Measurements from ENCODE around the gene PSAP. TPM values are rescaled to one million over a fixed set of nuclear protein-coding genes. Genes with fewer than 3 reads are reported as not detected.

PSAP gene
- total RNA-seq, 2 experiments from 2014 or later, result 111 to 118 TPM

DNA sequence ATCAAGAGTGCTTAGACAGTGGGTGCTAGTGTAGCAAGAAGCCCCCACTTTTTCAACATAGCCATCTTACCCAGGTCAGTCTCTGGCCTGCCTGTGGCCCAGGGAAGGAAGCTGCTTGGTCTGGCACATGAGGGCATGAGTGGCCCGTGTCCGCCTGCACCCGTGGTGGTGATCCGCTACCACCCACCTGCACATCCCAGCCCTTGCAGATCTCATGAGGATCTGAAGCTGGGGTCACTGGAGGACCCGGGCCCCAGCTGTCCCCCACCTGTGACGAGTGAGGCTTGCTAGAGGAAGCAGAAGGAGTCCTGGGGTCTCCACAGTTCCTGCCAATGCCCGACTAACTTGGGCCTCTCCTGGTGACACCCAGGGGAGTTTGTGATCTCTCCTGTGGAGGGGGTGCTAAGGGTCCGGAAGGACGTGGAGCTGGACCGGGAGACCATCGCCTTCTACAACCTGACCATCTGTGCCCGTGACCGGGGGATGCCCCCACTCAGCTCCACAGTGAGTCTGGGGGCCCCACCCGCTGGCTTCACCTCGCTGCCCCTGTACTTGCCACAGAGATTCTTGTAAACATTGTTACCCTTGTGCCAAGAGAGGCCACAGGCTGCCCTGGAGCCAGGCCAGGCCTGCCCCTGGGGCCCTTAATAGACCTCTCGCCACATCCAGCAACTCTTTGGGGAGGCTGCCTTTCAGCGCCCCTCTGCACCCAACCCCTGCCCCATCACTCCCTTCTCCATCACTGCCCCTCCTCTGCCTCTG is 67.0 kb downstream of the PSAP start:
- peaks cover 8% of the 10 kb centered on the region for H3K4me1 Mint-ChIP-seq
- no peaks in the 10 kb centered on the region for H3K36me3 Mint-ChIP-seq
- CTCF ChIA-PET, result interaction anchor here (1.1 to 1.2 kb wide), 2 partner anchors 91 to 243 kb away, joined by 3 read pairs; no protein-coding TSS in a partner anchor
- DNase-seq (no peak), ATAC-seq (no peak)
- H3K27me3 Mint-ChIP-seq, result no peaks in the 10 kb centered on the region
- no peak overlapping the region for H3K27ac Mint-ChIP-seq
- no peaks in the 10 kb centered on the region for H3K9me3 Mint-ChIP-seq (ENCODE audit: low read depth)
- H3K4me3 Mint-ChIP-seq, result no peak overlapping the region

DNA sequence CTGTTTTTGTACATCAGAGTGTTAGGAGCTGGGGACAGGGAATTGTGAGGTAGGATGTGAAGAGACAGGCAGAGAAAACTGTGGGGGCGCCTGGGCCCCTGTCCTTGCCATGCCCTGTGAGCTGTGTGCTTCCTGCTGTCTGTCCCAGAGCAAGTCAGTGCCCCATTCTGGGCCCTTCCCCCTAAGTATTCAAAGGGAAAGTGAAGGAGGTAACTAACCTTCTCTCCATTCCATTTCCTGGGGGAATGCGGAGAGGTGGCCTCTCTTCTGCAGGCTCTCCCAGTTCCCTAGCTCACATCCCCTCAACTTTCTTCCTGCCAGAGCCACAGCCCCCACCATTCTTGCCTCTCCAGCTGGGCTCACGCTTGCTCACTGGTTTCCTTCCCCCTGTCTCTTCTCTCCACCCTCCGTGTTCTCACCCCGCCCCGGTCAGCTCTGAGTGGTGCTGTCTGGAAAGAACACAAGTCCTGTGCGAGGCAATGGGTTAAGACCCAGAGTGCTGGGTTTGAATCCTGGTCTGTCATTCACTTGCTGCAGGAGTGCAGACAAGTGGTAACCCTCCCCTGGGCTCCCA is 68.0 kb downstream of the PSAP start:
- DNase-seq (no peak), ATAC-seq (no peak)
- no peaks in the 10 kb centered on the region for H3K36me3 Mint-ChIP-seq
- no peak overlapping the region for H3K4me3 Mint-ChIP-seq
- CTCF ChIA-PET, result interaction anchor here (1.1 to 2.8 kb wide), 2 partner anchors 10 to 90 kb away, joined by 3 to 11 read pairs; partner anchors contain the start of gene VSIR
- H3K27ac Mint-ChIP-seq, result no peak overlapping the region
- H3K27me3 Mint-ChIP-seq, result no peaks in the 10 kb centered on the region
- no peaks in the 10 kb centered on the region for H3K9me3 Mint-ChIP-seq (ENCODE audit: low read depth)
- peaks cover 13% of the 10 kb centered on the region for H3K4me1 Mint-ChIP-seq

DNA sequence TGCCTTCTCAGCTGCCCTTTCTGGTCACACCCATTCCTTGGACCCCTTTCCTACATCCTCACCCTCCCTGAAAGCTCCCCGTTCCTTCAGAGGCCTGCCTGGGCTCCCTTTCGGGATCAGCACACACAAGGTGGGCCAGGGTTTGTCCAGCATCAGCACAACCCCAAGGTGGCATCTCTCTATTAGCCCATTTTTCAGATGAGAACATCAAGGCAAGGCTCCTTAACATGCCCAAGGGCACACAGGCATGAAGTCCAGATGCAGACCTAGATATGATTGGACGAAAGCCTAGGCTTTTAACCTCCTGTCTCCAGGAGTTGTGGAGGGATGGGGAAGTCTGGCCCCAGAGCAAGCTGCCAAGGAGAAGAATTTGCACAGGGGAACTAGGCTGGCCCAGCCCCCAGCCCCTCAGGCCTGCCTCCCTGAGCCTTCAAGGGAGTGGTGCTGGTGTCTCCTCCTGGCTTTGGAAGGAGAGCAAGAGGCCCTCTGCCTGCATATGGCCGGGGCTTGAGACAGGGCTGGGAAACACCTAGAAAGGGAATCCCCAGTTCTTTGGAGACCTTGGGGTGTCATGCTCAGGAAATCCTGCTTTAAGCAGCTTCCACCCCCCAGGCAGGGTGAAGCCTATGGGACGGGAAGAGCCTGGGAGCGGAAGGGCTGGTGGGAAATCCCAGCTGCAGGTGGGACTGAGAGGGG is 68.7 kb downstream of the PSAP start:
- Mint-ChIP-seq H3K27me3 (no peaks in the 10 kb centered on the region), H3K27ac (no peak overlapping the region), H3K36me3 (no peaks in the 10 kb centered on the region), H3K4me3 (no peak overlapping the region), H3K4me1 (peaks cover 13% of the 10 kb centered on the region), H3K9me3 (ENCODE audit: low read depth) (peaks cover 3% of the 10 kb centered on the region)
- DNase-seq, result no peak
- CTCF ChIA-PET, result interaction anchor here (1.6 to 2.8 kb wide), 2 partner anchors 9 to 85 kb away, joined by 4 to 11 read pairs; partner anchors contain the start of gene VSIR
- ATAC-seq, result no peak

DNA sequence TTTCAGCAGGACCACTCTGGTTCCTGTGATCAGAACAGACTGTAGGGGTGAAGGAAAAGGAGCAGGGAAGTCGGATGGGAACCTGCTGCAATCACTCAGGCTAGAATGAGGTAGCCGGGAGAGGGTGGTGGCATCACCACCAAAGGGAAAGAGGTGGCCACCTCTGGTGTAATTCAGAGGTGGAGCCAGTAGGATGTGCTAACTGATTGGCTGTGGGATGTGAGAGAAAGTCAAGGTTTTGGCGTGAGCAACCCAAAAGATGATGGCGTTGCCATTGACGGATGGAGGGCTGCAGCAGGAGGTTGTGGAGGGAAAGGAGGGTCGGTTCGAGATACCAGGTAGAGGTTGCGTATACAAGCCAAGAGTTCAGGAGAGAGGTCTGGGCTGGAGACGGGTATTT is 70.3 kb downstream of the PSAP start:
- ATAC-seq (no peak), DNase-seq (no peak)
- no peak overlapping the region for H3K27ac Mint-ChIP-seq
- H3K27me3 Mint-ChIP-seq, result no peaks in the 10 kb centered on the region
- no peaks in the 10 kb centered on the region for H3K36me3 Mint-ChIP-seq
- H3K4me1 Mint-ChIP-seq, result peaks cover 25% of the 10 kb centered on the region
- CTCF ChIA-PET, result interaction anchor here (1.6 to 2.8 kb wide), 2 partner anchors 8 to 83 kb away, joined by 4 to 11 read pairs; partner anchors contain the start of gene VSIR
- no peak overlapping the region for H3K4me3 Mint-ChIP-seq
- H3K9me3 Mint-ChIP-seq (ENCODE audit: low read depth), result peaks cover 3% of the 10 kb centered on the region

DNA sequence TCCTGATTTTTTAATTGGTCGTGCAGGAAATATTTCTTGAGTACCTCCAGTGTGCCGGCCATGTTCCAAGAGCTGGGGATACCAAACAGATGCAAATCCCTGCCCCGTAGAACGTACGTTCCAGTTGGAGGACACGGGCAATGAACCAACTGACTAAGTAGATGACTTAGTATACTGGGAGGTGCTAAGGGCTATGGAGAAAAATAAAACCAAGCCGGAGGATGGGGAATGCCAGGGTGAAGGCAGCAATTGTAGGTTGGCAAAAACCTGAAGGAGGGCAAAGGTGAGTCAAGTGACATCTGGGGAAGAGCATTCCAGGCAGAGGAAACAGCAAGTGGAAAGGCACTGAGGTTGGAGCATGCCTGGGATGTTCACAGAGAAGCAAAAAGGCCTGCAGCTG is 70.9 kb downstream of the PSAP start:
- no peak for ATAC-seq
- CTCF ChIA-PET, result no interaction called here
- Mint-ChIP-seq H3K36me3 (no peaks in the 10 kb centered on the region), H3K4me3 (no peak overlapping the region), H3K9me3 (ENCODE audit: low read depth) (peaks cover 3% of the 10 kb centered on the region), H3K4me1 (peaks cover 31% of the 10 kb centered on the region), H3K27ac (no peak overlapping the region), H3K27me3 (no peaks in the 10 kb centered on the region)
- DNase-seq, result no peak

DNA sequence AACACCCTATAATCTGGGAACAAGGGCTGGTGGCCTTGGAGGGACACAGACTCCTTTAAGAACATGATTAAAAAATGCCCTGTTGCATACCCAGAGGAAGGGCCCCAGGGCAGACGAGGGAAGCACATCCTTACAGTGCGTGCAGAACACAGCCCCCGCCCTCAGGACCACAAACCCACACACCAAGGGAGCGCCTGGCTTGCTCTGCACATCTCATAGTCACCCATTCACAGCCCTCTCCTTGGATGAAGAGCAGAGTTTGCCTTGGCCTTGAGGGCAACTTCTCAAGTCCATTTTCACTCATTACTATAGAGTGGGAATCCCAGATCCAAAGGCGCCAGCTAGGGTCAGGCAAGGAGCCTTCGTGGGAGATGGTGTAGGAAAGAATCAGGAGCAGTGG is 71.4 kb downstream of the PSAP start:
- Mint-ChIP-seq H3K27me3 (no peaks in the 10 kb centered on the region), H3K4me3 (no peak overlapping the region), H3K4me1 (peaks cover 35% of the 10 kb centered on the region), H3K27ac (no peak overlapping the region), H3K9me3 (ENCODE audit: low read depth) (peaks cover 3% of the 10 kb centered on the region), H3K36me3 (no peaks in the 10 kb centered on the region)
- DNase-seq (no peak), ATAC-seq (peak; percentile 38)
- CTCF ChIA-PET, result interaction anchor here (1.3 to 8.5 kb wide), 2 partner anchors 73 to 82 kb away, joined by 5 to 61 read pairs; no protein-coding TSS in a partner anchor

DNA sequence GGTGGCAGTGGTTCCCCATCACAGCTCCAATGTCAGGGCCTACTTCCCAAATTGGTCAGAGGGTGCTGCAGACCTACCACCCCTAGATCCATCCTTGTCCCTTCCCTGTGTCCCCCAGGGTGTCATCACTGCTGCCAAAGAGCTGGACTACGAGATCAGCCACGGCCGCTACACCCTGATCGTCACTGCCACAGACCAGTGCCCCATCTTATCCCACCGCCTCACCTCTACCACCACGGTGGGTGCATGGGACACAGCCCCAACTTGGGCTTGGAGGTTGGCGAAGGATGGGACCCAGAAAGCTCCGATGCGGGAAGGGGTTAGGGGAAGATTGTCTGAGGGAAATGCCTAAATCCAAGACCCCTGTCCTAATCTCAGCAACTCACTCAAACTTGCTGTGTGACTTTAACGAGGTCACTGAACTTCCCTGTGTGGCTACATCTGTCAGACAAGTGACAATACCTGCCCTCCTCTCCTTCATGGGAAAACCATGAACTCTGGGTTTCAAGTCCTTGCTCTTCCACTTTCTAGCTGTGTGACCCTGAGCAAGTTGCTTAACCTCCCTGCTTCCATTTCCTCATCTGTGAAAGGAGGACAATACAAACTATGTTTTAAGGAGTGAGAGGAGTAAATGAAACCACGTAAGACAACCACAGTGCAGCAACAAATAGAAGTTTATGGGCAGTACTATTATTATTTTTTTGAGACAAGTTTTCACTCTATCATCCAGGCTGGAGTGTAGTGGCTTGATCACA is 72.8 kb downstream of the PSAP start:
- Mint-ChIP-seq H3K4me3 (no peak overlapping the region), H3K4me1 (peaks cover 46% of the 10 kb centered on the region), H3K36me3 (no peaks in the 10 kb centered on the region), H3K9me3 (ENCODE audit: low read depth) (peaks cover 3% of the 10 kb centered on the region), H3K27me3 (no peaks in the 10 kb centered on the region), H3K27ac (no peak overlapping the region)
- no peak for ATAC-seq
- CTCF ChIA-PET, result interaction anchor here (1.0 to 8.5 kb wide), 3 partner anchors 72 to 118 kb away, joined by 3 to 61 read pairs (median 5); no protein-coding TSS in a partner anchor
- no peak for DNase-seq

DNA sequence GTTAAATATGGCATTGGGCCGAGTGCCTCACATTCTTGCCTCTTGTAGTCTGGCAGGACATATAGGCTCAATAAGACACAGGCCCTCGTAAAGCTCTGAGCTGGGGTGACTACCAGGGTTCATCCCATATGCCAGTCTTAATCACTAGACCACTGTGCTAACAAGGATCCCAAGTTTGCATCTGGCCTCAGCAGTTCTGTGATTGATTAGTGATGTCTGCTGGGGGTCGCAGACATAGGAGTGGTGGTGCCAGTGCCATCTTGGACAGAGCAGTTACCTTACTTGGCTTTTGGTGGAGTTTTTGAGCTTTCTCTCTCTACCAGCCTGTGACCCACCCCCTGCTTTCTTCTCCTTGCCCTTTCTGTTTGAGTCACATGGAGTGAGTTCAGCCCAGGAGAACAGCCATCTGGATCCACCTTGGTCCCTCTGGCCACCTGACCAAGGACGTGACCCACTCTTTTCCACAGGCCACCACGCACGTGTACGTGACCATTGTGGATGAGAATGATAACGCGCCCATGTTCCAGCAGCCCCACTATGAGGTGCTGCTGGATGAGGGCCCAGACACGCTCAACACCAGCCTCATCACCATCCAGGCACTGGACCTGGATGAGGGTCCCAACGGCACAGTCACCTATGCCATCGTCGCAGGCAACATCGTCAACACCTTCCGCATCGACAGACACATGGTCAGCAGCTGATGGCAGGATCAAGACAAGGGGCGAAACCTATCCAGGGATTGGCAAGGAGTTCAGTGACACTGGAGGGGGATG is 73.7 kb downstream of the PSAP start:
- peak overlapping the region; percentile 37 for H3K27ac Mint-ChIP-seq
- no peaks in the 10 kb centered on the region for H3K27me3 Mint-ChIP-seq
- H3K4me3 Mint-ChIP-seq, result no peak overlapping the region
- ATAC-seq, result no peak
- H3K36me3 Mint-ChIP-seq, result no peaks in the 10 kb centered on the region
- no peak for DNase-seq
- H3K4me1 Mint-ChIP-seq, result peaks cover 47% of the 10 kb centered on the region
- peaks cover 3% of the 10 kb centered on the region for H3K9me3 Mint-ChIP-seq (ENCODE audit: low read depth)
- CTCF ChIA-PET, result interaction anchor here (1.5 to 10.9 kb wide), 6 partner anchors 11 to 119 kb away, joined by 4 to 149 read pairs (median 27); no protein-coding TSS in a partner anchor

DNA sequence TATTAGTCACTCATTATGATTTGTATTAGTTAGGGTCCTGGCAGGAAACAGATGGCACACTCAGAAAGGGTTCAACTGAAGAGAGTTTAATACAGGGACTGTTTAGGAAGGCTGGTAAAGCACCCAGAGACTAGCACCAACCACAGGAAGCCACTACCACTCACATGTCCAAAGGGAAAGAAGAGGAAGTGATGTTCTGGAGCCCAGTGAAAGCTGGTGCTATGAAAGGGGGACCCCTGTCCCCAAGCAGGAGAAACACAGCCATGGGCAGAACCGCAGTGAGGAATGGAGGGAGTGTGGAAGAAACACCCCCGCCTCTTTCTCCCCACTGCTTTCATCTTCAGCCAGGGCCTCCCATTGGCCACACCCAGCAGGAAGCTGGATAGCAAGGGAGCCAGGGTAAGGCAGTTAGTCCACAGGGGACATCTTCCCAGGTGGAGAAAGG is 74.5 kb downstream of the PSAP start:
- Mint-ChIP-seq H3K9me3 (ENCODE audit: low read depth) (peaks cover 3% of the 10 kb centered on the region), H3K4me1 (peaks cover 56% of the 10 kb centered on the region), H3K27ac (no peak overlapping the region), H3K36me3 (no peaks in the 10 kb centered on the region), H3K4me3 (no peak overlapping the region), H3K27me3 (no peaks in the 10 kb centered on the region)
- CTCF ChIA-PET, result interaction anchor here (1.5 to 10.9 kb wide), 6 partner anchors 10 to 120 kb away, joined by 4 to 149 read pairs (median 27); no protein-coding TSS in a partner anchor
- DNase-seq (no peak), ATAC-seq (no peak)

DNA sequence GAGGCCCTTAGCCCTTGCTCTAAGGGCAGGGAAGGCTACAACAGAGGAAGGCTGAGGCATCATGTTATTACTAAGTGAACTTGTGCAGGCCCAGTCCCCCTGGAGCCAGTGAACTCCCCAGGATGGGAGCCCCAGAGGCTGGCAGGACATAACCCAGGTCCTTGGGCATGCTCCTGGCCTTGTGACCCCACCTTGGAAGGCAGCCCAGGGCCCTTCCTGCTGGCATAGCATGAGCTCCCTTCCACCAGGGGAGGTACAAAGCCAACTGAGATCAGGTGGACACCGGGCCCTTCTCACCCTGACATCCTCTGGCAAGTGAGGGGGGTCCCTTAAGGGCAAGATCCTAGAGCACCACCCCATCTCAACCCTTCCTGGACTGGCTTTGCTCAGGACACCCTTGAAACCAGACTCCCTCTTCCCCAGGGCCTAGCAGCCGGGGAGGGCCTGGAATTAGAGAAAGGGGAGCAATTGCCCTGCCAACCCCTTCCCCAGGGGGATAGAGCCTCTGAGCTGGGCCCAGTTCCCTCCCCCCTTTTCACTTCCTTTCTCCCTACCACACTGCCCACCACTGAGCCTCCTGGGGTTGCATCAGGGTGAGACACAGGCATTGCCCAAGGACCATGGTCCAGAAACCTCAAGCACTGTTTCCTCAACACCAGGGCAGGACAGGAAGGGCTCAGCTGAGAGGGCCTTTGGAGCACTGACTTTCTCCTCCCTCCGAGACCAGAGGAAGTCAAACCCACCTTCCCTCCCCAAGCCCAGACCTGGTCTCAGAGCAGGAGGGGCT is 75.9 kb downstream of the PSAP start:
- DNase-seq (no peak), ATAC-seq (no peak)
- Mint-ChIP-seq H3K27ac (peak overlapping the region; percentile 58), H3K27me3 (no peaks in the 10 kb centered on the region), H3K36me3 (peaks cover under 1% of the 10 kb centered on the region), H3K9me3 (ENCODE audit: low read depth) (peaks cover 3% of the 10 kb centered on the region), H3K4me3 (no peak overlapping the region), H3K4me1 (peaks cover 66% of the 10 kb centered on the region)
- CTCF ChIA-PET, result interaction anchor here (1.0 to 10.9 kb wide), 10 partner anchors 11 to 205 kb away, joined by 3 to 149 read pairs (median 30); partner anchors contain the start of gene C10orf105

DNA sequence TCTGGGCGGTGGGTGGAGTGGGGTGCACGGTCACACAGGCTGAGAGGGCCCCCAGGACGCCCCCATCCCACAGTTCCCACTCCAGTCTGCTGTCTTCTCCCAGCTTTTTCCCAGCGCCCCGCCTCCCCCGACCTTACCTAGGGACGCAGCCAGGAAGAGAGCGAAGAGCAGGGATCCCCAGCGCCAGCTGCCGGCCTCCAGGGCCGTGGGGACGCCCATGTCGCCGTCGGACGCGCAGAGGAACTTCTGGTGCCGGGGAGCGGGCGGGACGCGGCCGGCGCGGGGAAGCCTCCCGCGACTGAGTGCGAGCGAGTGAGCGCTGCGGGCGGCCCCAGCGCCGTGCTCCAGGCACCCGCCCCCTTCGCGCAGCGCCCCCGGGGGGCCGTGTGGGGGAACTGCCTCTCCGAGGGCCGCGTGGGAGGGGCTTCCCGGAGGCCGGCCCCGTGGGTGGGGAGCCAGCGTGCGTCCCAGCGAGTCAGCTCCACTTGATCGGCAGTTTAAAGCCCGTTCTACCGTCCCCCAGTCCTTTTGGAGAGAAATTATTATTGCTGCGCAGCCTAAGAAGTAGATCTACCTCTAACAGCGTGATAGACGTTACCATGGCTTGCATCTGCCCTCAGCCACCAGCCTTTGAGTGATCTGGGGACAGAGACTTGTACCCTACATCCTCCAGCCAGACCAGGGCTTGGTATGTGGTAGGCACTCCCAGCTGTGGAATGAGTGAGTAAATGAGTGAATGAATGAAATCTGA is 77.7 kb downstream of the PSAP start, which contains the start of gene VSIR:
TSS of gene VSIR (minus strand) at position 300 of the 751 bp plus-strand sequence. CDS start at position 219, 81 bp downstream.
- ATAC-seq (peak; percentile 79), DNase-seq (peak; percentile 92)
- H3K9me3 Mint-ChIP-seq (ENCODE audit: low read depth), result peaks cover 3% of the 10 kb centered on the region
- H3K4me1 Mint-ChIP-seq, result peaks cover 70% of the 10 kb centered on the region
- CTCF ChIA-PET, result interaction anchor here (0.6 to 10.9 kb wide), 39 partner anchors 9 to 678 kb away, joined by 3 to 149 read pairs (median 5); partner anchors contain the start of genes C10orf105 and PSAP
- H3K27ac Mint-ChIP-seq, result peak within 1 kb of the TSS; percentile 90
- peaks cover 11% of the 10 kb centered on the region for H3K36me3 Mint-ChIP-seq
- no peaks in the 10 kb centered on the region for H3K27me3 Mint-ChIP-seq
- H3K4me3 Mint-ChIP-seq, result peak within 1 kb of the TSS; percentile 84
